IPS-18a (cell line): Measurements from ENCODE around the gene FRY.

Source experiments
- H3K27ac ChIP-seq: one replicate; pipeline ENCODE4 v1.5.1; 2013; ENCODE audit warnings: low read length
- H3K27me3 ChIP-seq: one replicate; pipeline ENCODE4 v1.6.1; 2013; ENCODE audit warnings: mild to moderate bottlenecking, low read length; ENCODE audit not compliant: control insufficient read depth, insufficient read depth
- H3K36me3 ChIP-seq: one replicate; pipeline ENCODE4 v1.6.1; 2013; ENCODE audit warnings: low read depth, low read length; ENCODE audit not compliant: control insufficient read depth
- H3K4me1 ChIP-seq: one replicate; pipeline ENCODE4 v1.6.1; 2013; ENCODE audit warnings: low read depth, low read length; ENCODE audit not compliant: control insufficient read depth
- H3K4me3 ChIP-seq: one replicate; pipeline ENCODE4 v1.5.1; 2013; ENCODE audit warnings: low read length
- H3K9ac ChIP-seq: one replicate; pipeline ENCODE4 v1.6.1; 2013; ENCODE audit warnings: mild to moderate bottlenecking, low read length, moderate library complexity
- H3K9me3 ChIP-seq: one replicate; pipeline ENCODE4 v1.6.1; 2013; ENCODE audit warnings: low read depth, low read length; ENCODE audit not compliant: control insufficient read depth

FRY gene

DNA sequence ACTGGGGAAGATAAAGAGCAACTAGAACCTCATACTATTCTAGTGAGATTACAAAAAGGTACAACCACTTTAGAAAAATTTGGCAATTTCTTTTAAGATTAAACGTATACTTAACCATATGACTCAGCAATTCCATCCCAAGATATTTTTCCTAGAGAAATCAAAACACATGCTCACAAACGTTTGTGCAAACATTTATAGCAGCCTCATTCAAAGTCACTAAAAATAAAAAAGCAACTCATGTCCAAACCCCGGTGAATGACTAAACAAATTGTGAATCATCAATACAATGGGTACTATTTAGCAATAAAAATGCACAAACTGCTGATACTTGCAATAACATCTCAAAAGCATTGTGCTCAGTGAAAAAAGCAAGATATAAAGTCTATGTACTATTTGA lies 121.5 kb downstream of the FRY start:
- H3K4me3 ChIP-seq = no peak overlapping the region
- H3K9me3 ChIP-seq = no peaks in the 10 kb centered on the region
- no peaks in the 10 kb centered on the region for H3K36me3 ChIP-seq
- no peaks in the 10 kb centered on the region for H3K27me3 ChIP-seq
- no peaks in the 10 kb centered on the region for H3K4me1 ChIP-seq
- H3K27ac ChIP-seq = no peak overlapping the region
- no peak overlapping the region for H3K9ac ChIP-seq

DNA sequence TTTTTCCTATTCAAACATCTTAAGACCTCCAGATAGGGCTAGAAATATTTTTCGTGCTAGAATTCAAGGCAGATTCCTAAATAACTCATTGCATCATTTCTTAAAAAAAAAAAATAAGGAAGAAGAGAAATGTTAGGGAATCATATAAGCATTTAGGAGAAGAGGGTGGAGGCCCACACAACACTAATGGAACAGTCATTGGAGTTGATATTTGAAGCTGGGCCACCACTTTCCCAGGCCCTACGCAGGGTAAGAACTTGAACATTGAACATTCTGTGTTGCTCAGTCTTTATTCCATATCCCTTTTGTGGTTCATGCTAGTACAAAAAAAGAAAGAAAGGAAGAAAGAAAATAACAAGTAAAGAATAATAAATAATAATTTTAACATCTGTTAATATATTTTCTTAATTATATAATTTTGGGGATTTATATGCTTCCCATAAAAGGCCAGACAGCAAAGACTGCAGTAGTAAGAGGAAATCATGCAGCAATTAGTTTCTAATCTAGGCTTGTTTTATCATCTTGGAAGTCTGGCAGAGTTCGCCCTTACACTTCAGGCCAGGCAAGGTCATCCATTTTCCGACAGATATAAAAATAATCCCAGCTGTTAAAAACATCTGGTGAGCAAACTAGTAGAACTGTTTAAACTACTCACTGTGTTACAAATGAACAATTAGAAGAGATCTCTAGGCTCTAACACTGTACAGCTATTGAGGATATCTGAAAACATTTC lies 127.7 kb downstream of the FRY start:
- H3K9me3 ChIP-seq = no peaks in the 10 kb centered on the region
- no peak overlapping the region for H3K4me3 ChIP-seq
- no peaks in the 10 kb centered on the region for H3K36me3 ChIP-seq
- no peak overlapping the region for H3K27ac ChIP-seq
- no peaks in the 10 kb centered on the region for H3K4me1 ChIP-seq
- no peak overlapping the region for H3K9ac ChIP-seq
- no peaks in the 10 kb centered on the region for H3K27me3 ChIP-seq

DNA sequence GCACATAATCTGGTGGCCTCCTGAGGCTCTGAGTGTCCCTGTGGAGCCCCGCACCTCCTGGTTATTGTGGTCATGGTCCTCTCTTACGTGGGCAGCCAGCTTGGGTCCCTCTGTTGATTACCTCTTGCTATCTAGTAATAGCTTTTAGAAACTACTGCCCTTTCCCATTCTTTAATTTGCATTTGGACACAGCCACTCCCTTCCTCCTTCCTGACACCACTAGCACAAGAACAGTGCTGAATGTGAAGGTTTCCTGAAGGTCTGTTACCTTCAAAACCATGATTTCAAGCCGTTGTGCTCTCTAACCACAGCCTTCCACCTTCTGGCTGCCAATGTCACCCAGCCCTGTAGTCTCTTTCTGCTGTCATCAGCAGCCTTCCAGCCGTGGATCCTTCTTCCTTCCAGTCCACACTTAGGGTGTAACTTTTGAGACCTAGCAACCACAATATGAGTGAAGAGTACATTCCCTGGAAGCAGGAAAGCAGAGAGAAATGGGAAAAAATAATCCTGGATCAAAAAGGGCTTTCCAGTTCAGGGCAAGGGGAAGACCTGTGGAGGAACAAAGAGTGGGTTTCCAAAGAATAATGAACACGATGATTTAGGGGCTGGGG lies 130.9 kb downstream of the FRY start:
- Histone ChIP-seq H3K27me3 (no peaks in the 10 kb centered on the region), H3K36me3 (no peaks in the 10 kb centered on the region), H3K27ac (no peak overlapping the region), H3K9ac (no peak overlapping the region), H3K9me3 (no peaks in the 10 kb centered on the region), H3K4me1 (no peaks in the 10 kb centered on the region), H3K4me3 (no peak overlapping the region)

DNA sequence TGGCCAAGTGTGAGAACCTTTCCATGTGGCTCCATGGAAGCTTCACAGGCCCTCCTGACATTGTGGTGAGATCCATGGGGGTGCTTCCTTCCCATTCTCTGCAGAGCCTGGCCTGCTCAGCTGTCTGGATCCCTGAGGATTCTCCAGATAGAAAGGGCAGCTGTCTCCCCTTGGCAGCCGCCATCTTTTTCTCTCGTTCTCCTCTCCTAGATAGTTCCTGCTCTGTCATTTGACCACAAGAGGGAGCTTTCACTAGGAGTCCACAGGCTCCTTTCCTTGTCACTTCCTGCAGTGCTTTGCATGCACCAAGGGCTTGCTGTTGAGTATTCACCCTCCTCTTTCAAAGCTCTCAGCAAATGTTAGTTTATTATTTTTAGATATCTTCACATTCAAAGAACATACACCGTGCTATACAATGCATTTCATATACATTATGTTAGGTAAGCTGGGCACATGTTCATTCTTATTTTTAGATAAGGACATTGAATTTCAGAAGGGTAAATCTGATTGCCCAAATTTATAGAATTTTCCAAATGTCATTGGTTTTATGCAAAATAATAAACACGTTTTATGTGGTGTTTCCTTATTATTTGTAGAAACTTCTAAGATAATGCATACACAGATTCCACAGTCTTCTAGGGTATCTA lies 133.2 kb downstream of the FRY start:
- Histone ChIP-seq H3K9me3 (no peaks in the 10 kb centered on the region), H3K9ac (no peak overlapping the region), H3K27ac (no peak overlapping the region), H3K27me3 (no peaks in the 10 kb centered on the region), H3K36me3 (no peaks in the 10 kb centered on the region), H3K4me3 (no peak overlapping the region), H3K4me1 (no peaks in the 10 kb centered on the region)

DNA sequence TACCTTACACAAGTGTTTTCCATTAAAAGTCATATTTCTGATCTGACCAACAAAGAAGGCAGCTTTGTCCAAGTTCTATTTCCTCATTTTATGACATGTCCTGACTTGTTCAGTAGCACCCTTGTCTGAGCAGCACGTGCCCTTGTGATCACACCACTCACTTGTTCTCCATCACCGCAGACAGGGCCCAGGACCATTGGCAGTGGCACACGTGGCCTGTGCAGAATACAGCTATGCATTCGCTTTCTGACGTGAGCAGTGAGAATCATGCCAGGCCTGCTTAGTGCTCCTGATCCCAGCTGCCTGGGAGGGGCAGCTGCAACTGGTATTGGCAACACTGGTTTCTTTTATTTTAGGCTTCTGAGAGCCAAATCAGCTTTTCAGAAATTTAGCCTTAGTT lies 134.2 kb downstream of the FRY start:
- H3K27ac ChIP-seq = no peak overlapping the region
- H3K9ac ChIP-seq = no peak overlapping the region
- no peaks in the 10 kb centered on the region for H3K9me3 ChIP-seq
- no peak overlapping the region for H3K4me3 ChIP-seq
- no peaks in the 10 kb centered on the region for H3K36me3 ChIP-seq
- H3K4me1 ChIP-seq = no peaks in the 10 kb centered on the region
- H3K27me3 ChIP-seq = no peaks in the 10 kb centered on the region

DNA sequence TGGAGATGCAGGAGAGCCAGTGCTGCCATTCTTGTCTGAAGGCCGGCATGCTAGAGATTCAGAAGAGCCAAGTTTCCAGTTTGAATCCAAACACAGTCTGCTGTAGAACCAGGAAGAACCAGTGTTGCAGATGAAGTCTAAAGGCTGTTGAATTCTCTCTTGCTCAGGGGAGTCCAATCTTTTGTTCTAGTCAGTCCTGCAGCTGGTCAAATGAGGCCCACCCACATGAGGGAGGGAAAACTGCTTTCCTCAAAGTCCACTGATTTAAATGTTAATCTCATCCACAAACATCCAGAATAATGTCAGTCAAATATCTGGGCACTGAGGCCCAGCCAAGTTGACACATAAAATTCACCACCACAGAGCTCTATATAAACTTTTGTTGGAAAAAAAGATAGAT lies 136.6 kb downstream of the FRY start:
- Histone ChIP-seq H3K27ac (no peak overlapping the region), H3K27me3 (no peaks in the 10 kb centered on the region), H3K4me1 (no peaks in the 10 kb centered on the region), H3K9ac (no peak overlapping the region), H3K9me3 (no peaks in the 10 kb centered on the region), H3K36me3 (no peaks in the 10 kb centered on the region), H3K4me3 (no peak overlapping the region)

DNA sequence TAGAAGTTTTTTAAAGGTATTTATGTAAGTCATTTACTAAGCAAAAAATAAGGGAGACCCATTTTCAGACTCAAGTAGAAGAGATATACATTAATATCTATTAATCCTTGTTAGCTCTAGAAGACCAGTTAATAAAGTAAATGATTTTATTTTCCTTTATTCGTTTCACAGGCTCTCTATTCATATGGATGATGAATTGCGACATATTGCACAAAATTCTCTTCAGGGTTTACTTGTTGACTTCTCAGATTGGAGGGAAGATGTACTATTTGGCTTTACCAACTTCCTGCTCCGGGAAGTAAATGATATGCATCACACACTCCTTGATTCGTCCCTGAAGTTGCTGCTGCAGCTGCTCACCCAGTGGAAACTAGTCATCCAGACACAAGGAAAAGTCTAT lies 139.3 kb downstream of the FRY start:
- H3K27me3 ChIP-seq = no peaks in the 10 kb centered on the region
- no peak overlapping the region for H3K9ac ChIP-seq
- no peaks in the 10 kb centered on the region for H3K4me1 ChIP-seq
- no peak overlapping the region for H3K27ac ChIP-seq
- H3K9me3 ChIP-seq = no peaks in the 10 kb centered on the region
- no peak overlapping the region for H3K4me3 ChIP-seq
- H3K36me3 ChIP-seq = no peaks in the 10 kb centered on the region

DNA sequence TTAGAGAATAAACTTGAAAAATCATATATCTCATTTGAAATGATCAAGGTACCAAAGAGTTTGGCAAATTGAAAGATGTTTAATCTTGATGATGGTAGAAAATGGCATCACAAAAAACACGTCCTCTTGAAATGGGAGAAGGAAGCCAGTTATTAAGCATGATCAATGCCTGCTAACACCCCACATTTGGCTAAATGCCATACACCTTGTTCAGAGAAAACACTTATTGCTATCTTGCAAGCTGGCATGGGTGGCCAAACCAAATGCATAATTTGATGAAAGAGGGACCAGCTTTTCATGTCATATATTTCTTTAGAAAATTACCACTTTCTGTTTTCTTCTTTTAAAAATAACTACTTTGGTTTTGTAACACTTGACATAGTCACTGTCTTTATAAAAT lies 142.3 kb downstream of the FRY start:
- no peaks in the 10 kb centered on the region for H3K9me3 ChIP-seq
- H3K27me3 ChIP-seq = no peaks in the 10 kb centered on the region
- no peak overlapping the region for H3K27ac ChIP-seq
- no peaks in the 10 kb centered on the region for H3K4me1 ChIP-seq
- no peak overlapping the region for H3K9ac ChIP-seq
- H3K4me3 ChIP-seq = no peak overlapping the region
- H3K36me3 ChIP-seq = no peaks in the 10 kb centered on the region

DNA sequence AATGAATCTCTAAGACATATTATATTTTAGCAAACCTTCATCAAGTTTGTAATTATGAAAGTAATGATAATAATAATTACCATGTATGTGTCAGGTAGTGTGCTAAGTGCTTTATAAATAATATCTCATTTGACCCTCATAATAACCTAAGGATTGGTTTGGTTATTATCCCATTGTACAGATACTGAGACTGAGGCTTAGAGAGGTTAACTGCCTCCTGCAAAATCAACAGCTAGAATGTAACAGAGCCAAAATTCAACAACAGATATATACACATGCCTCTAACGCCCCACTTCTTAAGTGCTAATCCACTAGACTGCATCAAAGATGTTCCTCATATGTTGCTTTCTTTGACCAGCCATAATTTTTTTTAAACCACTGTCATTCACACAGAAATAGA lies 142.8 kb downstream of the FRY start:
- Histone ChIP-seq H3K36me3 (no peaks in the 10 kb centered on the region), H3K4me3 (no peak overlapping the region), H3K27me3 (no peaks in the 10 kb centered on the region)

DNA sequence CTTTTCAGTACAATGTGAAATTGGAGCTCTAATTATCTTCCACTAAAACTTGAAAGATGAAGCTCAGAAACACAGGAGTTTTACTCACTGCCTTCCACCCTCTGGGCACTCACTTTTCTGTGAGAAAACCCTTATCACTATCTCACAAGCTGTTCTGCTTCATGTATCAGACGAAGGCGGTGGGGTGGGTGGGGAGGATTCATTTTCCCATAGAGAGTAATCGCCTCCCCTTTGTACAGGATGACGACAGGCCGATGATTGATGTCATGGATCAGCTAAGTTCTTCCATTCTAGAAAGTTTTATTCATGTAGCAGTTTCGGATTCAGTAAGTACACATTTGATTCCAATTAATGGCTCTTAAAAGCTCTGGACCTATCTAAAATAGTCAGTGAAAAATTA lies 143.7 kb downstream of the FRY start:
- no peaks in the 10 kb centered on the region for H3K36me3 ChIP-seq
- H3K4me3 ChIP-seq = no peak overlapping the region
- H3K9ac ChIP-seq = no peak overlapping the region
- H3K27me3 ChIP-seq = no peaks in the 10 kb centered on the region
- no peak overlapping the region for H3K27ac ChIP-seq
- no peaks in the 10 kb centered on the region for H3K4me1 ChIP-seq
- H3K9me3 ChIP-seq = no peaks in the 10 kb centered on the region

More for the DNA sequence above, 142.8 kb downstream of the FRY start:
- H3K4me1 ChIP-seq = no peaks in the 10 kb centered on the region
- no peak overlapping the region for H3K9ac ChIP-seq
- H3K27ac ChIP-seq = no peak overlapping the region
- no peaks in the 10 kb centered on the region for H3K9me3 ChIP-seq

DNA sequence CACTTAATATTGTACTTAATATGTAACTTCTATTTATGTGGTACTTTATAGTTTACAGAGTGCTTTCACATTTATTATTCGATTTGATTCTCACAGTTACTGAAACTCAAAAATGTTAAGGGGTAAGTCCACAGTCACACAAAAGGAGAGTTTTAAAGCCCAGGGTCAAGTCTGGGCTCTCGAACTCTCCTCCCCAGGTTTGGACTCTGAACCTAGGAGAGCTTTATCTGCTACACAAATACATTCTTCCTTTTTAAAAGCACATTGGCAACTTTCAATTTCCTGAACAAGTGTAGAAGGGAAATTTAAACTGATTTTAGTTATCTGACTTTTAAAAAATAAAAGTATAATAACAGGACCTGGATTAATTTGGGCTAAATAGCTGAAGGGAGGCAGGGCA lies 144.4 kb downstream of the FRY start:
- H3K9me3 ChIP-seq = no peaks in the 10 kb centered on the region
- H3K27ac ChIP-seq = no peak overlapping the region
- no peaks in the 10 kb centered on the region for H3K4me1 ChIP-seq
- no peaks in the 10 kb centered on the region for H3K27me3 ChIP-seq
- no peak overlapping the region for H3K4me3 ChIP-seq
- H3K9ac ChIP-seq = no peak overlapping the region
- no peaks in the 10 kb centered on the region for H3K36me3 ChIP-seq

DNA sequence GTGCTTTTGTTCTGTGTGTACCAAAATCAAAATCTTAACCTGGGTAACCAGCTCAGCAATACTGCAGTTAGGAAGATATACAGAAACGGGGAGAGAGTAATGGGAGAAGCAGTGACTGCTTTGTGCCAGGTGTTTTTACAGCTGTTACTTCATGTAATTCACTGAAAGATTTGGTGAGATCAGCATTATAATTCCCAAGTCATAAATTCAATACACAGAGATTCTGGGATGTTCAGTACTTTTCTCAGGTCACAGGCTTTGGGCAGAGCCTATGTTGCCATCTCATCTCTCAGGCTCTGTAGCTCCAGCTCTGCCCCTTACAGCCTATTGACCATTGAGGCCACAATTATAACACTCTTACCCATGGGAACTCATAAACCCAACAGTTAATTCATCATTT lies 145.1 kb downstream of the FRY start:
- no peaks in the 10 kb centered on the region for H3K27me3 ChIP-seq
- no peak overlapping the region for H3K27ac ChIP-seq
- H3K9me3 ChIP-seq = no peaks in the 10 kb centered on the region
- no peaks in the 10 kb centered on the region for H3K36me3 ChIP-seq
- H3K9ac ChIP-seq = no peak overlapping the region
- no peaks in the 10 kb centered on the region for H3K4me1 ChIP-seq
- H3K4me3 ChIP-seq = no peak overlapping the region
